GM12875 (cell line): ENCODE measurements around the gene CBR1.

ENCODE experiments used
- H3K4me3 ChIP-seq: one replicate; pipeline ENCODE4 v1.5.1; 2011; ENCODE audit warnings: low read depth, low read length, control low read depth
- CTCF ChIP-seq: IDR thresholded peaks from 2 replicates; pipeline ENCODE4 v1.5.1; 2011; ENCODE audit warnings: low read depth, mild to moderate bottlenecking, control low read depth, inconsistent platforms, low read length, moderate library complexity, borderline replicate concordance; ENCODE audit not compliant: insufficient read depth

The CBR1 gene

GRCh38 chr21:36079010-36079649 is 9.3 kb downstream of the CBR1 start:
- no peak for TF ChIP-seq CTCF
- no peak overlapping the region for H3K4me3 ChIP-seq

- no peak overlapping the region for H3K4me3 ChIP-seq
- no peak for TF ChIP-seq CTCF
Observed at GRCh38 chr21:36079671-36080070, 9.8 kb downstream of the CBR1 start.

GRCh38 chr21:36080386-36080785 is 10.6 kb downstream of the CBR1 start:
- TF ChIP-seq CTCF, result no peak
- H3K4me3 ChIP-seq, result no peak overlapping the region

GRCh38 chr21:36082237-36082664 is 12.4 kb downstream of the CBR1 start:
- H3K4me3 ChIP-seq, result no peak overlapping the region
- TF ChIP-seq CTCF, result no peak

- H3K4me3 ChIP-seq, result no peak overlapping the region
- peak; percentile 23; the same call in 1 of the 2 replicates for TF ChIP-seq CTCF
Observed at GRCh38 chr21:36087362-36088138, 17.7 kb downstream of the CBR1 start.

GRCh38 chr21:36089946-36090345 is 20.1 kb downstream of the CBR1 start:
- TF ChIP-seq CTCF, result no peak
- no peak overlapping the region for H3K4me3 ChIP-seq

GRCh38 chr21:36092681-36093080 is 22.9 kb downstream of the CBR1 start:
- TF ChIP-seq CTCF, result no peak
- no peak overlapping the region for H3K4me3 ChIP-seq
